Type B pancreatic cell (in vitro differentiated cells): Measurements from ENCODE around the gene BNC2. TPM values are rescaled to one million over a fixed set of nuclear protein-coding genes. Genes with fewer than 3 reads are reported as not detected.
"Not testable (repeated sequence)": the region's sequence is repeated elsewhere in the genome, so short reads cannot be mapped to it uniquely, and the experiment has no call there.

Experiments
- DNase-seq: peaks from one replicate; pipeline ENCODE4 v3.0.0; 2021; ENCODE audit warnings: mixed read lengths; ENCODE audit not compliant: unreplicated experiment; ENCODE audit errors: extremely low spot score
- H3K27ac Mint-ChIP-seq: 2 replicates; pipeline ENCODE4 v1.8.0; 2021; ENCODE audit warnings: mild to moderate bottlenecking, mixed read lengths
- H3K27me3 Mint-ChIP-seq: 2 replicates; pipeline ENCODE4 v1.8.0; 2021; ENCODE audit warnings: mixed read lengths
- H3K36me3 Mint-ChIP-seq: 2 replicates; pipeline ENCODE4 v1.8.0; 2021; ENCODE audit warnings: mixed read lengths
- H3K4me1 Mint-ChIP-seq: one replicate; pipeline ENCODE4 v1.8.0; 2021; ENCODE audit warnings: mixed read lengths; ENCODE audit not compliant: unreplicated experiment
- H3K4me3 Mint-ChIP-seq: 2 replicates; pipeline ENCODE4 v1.8.0; 2021; ENCODE audit warnings: mild to moderate bottlenecking, mixed read lengths
- H3K9me3 Mint-ChIP-seq: 2 replicates; pipeline ENCODE4 v1.8.0; 2021; ENCODE audit warnings: mixed read lengths
- CTCF ChIP-seq: fragments of 200-600 bp; sonication (generic); conservative IDR thresholded peaks from 2 replicates; pipeline ENCODE4 v1.5.0; 2021; ENCODE audit warnings: antibody characterized with exemption, mild to moderate bottlenecking
- total RNA-seq: library from RNA; stranded (reverse); gene quantifications from 2 replicates; pipeline ENCODE4 v1.2.1, GENCODE V29; 2021; ENCODE audit warnings: low replicate concordance

The BNC2 gene
- total RNA-seq, 1 donor from 2014 or later = 80.9 TPM

GRCh38 chr9:16485160-16485559 is 385.3 kb downstream of the BNC2 start:
- Mint-ChIP-seq H3K36me3 (no peaks in the 10 kb centered on the region), H3K4me1 (peaks cover 25% of the 10 kb centered on the region), H3K4me3 (peak overlapping the region; percentile 30), H3K27me3 (no peaks in the 10 kb centered on the region), H3K27ac (peak overlapping the region; percentile 60), H3K9me3 (no peaks in the 10 kb centered on the region)
- TF ChIP-seq CTCF = no peak
- no peak for DNase-seq

GRCh38 chr9:16484744-16485143 is 385.7 kb downstream of the BNC2 start:
- Mint-ChIP-seq H3K4me3 (peak overlapping the region; percentile 30), H3K9me3 (no peaks in the 10 kb centered on the region), H3K27me3 (no peaks in the 10 kb centered on the region), H3K27ac (peak overlapping the region; percentile 60), H3K36me3 (no peaks in the 10 kb centered on the region), H3K4me1 (peaks cover 25% of the 10 kb centered on the region)
- no peak for DNase-seq
- no peak for TF ChIP-seq CTCF

GRCh38 chr9:16484180-16484579 is 386.3 kb downstream of the BNC2 start:
- no peaks in the 10 kb centered on the region for H3K9me3 Mint-ChIP-seq
- no peak overlapping the region for H3K4me3 Mint-ChIP-seq
- peaks cover 25% of the 10 kb centered on the region for H3K4me1 Mint-ChIP-seq
- H3K27me3 Mint-ChIP-seq = no peaks in the 10 kb centered on the region
- DNase-seq = no peak
- no peaks in the 10 kb centered on the region for H3K36me3 Mint-ChIP-seq
- TF ChIP-seq CTCF = no peak
- no peak overlapping the region for H3K27ac Mint-ChIP-seq

GRCh38 chr9:16482764-16483163 is 387.7 kb downstream of the BNC2 start:
- H3K27me3 Mint-ChIP-seq = no peaks in the 10 kb centered on the region
- H3K4me1 Mint-ChIP-seq = peaks cover 25% of the 10 kb centered on the region
- H3K4me3 Mint-ChIP-seq = no peak overlapping the region
- DNase-seq = no peak
- no peaks in the 10 kb centered on the region for H3K36me3 Mint-ChIP-seq
- no peaks in the 10 kb centered on the region for H3K9me3 Mint-ChIP-seq
- no peak overlapping the region for H3K27ac Mint-ChIP-seq
- no peak for TF ChIP-seq CTCF

DNA sequence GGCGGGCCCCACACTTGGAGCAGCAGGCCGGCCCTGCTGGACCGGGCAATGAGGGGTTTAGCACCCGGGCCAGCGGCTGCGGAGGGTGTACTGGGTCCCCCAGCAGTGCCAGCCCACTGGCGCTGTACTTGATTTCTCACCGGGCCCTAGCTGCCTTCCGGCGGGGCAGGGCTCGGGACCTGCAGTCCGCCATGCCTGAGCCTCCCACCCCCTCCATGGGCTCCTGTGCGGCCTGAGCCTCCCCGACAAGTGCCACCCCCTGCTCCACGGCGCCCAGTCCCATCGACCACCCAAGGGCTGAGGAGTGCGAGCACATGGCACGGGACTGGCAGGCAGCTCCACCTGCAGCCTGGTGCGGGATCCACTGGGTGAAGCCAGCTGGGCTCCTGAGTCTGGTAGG is 389.9 kb downstream of the BNC2 start:
- H3K9me3 Mint-ChIP-seq = not testable (repeated sequence)

GRCh38 chr9:16475996-16476395 is 394.5 kb downstream of the BNC2 start:
- H3K36me3 Mint-ChIP-seq = peaks cover 11% of the 10 kb centered on the region
- no peaks in the 10 kb centered on the region for H3K9me3 Mint-ChIP-seq
- no peak overlapping the region for H3K27ac Mint-ChIP-seq
- peaks cover 14% of the 10 kb centered on the region for H3K4me1 Mint-ChIP-seq
- no peak overlapping the region for H3K4me3 Mint-ChIP-seq
- no peak for DNase-seq
- TF ChIP-seq CTCF = no peak
- no peaks in the 10 kb centered on the region for H3K27me3 Mint-ChIP-seq

More for the DNA sequence above, 389.9 kb downstream of the BNC2 start:
- not testable (repeated sequence) for DNase-seq, H3K27ac Mint-ChIP-seq, H3K4me3 Mint-ChIP-seq, H3K36me3 Mint-ChIP-seq, H3K27me3 Mint-ChIP-seq
- peaks cover 23% of the 10 kb centered on the region for H3K4me1 Mint-ChIP-seq
